Body of pancreas (tissue), 4 donors: ENCODE measurements around the gene MFRP. TPM values are rescaled to one million over a fixed set of nuclear protein-coding genes. Genes with fewer than 3 reads are reported as not detected.

Source experiments
- ATAC-seq: fragments of 150-250 bp; one replicate; pipeline ENCODE4 v1.9.1; 2016
- DNase-seq, 4 donors: peaks; one replicate each; pipeline ENCODE4 v3.0.0-alpha.2; 2019
- H3K27ac ChIP-seq, 4 donors: fragments of 200-600 bp; sonication (generic); 1 replicate in 3 of 4; 2 replicates in 1 of 4; pipeline versions ENCODE4 v1.5.1 to v1.6.1; 2016 to 2019; ENCODE audit warnings: mild to moderate bottlenecking in 1 of 4, mixed read lengths in 1 of 4, moderate library complexity in 1 of 4
- H3K27me3 ChIP-seq, 2 donors: fragments of 200-600 bp; sonication (generic); one replicate each; pipeline ENCODE4 v1.6.0; 2016; ENCODE audit warnings: mild to moderate bottlenecking in 1 of 2
- H3K36me3 ChIP-seq, 2 donors: fragments of 200-600 bp; sonication (generic); replicated peaks in 1 of 2; 2 replicates each; pipeline ENCODE4 v1.5.1; 2016; ENCODE audit warnings: low read depth in 2 of 2; ENCODE audit not compliant: insufficient read depth in 1 of 2
- H3K4me1 ChIP-seq: fragments of 200-600 bp; sonication (generic); one replicate; pipeline ENCODE4 v1.6.0; 2016
- H3K4me3 ChIP-seq, 2 donors: fragments of 200-600 bp; sonication (generic); 1 replicate in 1 of 2; 2 replicates in 1 of 2; pipeline ENCODE4 v1.5.1; 2016 to 2019
- H3K9me3 ChIP-seq, 3 donors: fragments of 200-600 bp; sonication (generic); 1 replicate in 2 of 3; 2 replicates in 1 of 3; pipeline ENCODE4 v1.5.1; 2016
- POLR2A ChIP-seq, 3 donors: fragments of 450-650 bp; IDR thresholded peaks; one replicate each; pipeline ENCODE4 v1.6.1; 2016; ENCODE audit warnings: antibody characterized with exemption in 3 of 3, mild to moderate bottlenecking in 2 of 3
- WGBS, 2 donors: methylation state at CpG; one replicate each; pipeline ENCODE4 v1.1.5; 2017; 5-methylcytosine and 5-hydroxymethylcytosine counted together
- intact Hi-C: fragments of 100-400 bp; cut with DNase I; formaldehyde crosslinking; loops from one replicate; pipeline ENCODE4 v1.15.1; 2023
- total RNA-seq, 2 donors: library from RNA; depleted of rRNA; stranded (reverse); fragments of >200 nt; gene quantifications; one replicate each; pipeline ENCODE4 v1.1.0, GENCODE V29; 2016
- TF ChIP-seq, protein P1 (sequence below), 7 experiments: fragments of 450-650 bp in 4 of 7; fragments of 200-600 bp in 3 of 7; sonication (generic) in 3 of 7; IDR thresholded peaks; one replicate each; pipeline ENCODE4 v1.5.1; 2016 to 2019; ENCODE audit warnings: antibody characterized with exemption in 7 of 7

MFRP gene
- total RNA-seq, 2 donors from 2014 or later = 0.52 TPM; not detected in 1

DNA sequence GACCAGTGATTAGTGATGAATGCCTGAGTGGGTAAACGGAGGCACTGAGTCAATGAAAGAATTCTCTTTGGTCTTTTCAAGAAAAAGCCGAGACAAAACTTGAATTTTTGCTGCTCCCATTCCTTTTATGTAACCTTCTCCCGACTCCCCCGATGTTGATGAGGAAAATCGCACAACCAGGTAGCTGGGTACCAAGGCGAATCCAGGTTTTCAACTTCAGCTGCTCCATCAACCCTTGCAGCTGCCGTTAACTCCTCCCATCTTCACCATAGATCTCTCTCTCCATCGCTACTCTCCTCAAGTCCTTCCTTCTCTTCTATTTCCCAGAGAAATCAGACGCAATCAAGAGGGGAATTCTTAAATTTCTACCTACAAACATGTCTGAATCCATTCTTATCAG is 35.6 kb upstream of the MFRP start:
- intact Hi-C loops = no loop called here
- TF ChIP-seq POLR2A (IDR thresholded peaks at IDR 0.05) = no peak
- TF ChIP-seq, protein P1, sequence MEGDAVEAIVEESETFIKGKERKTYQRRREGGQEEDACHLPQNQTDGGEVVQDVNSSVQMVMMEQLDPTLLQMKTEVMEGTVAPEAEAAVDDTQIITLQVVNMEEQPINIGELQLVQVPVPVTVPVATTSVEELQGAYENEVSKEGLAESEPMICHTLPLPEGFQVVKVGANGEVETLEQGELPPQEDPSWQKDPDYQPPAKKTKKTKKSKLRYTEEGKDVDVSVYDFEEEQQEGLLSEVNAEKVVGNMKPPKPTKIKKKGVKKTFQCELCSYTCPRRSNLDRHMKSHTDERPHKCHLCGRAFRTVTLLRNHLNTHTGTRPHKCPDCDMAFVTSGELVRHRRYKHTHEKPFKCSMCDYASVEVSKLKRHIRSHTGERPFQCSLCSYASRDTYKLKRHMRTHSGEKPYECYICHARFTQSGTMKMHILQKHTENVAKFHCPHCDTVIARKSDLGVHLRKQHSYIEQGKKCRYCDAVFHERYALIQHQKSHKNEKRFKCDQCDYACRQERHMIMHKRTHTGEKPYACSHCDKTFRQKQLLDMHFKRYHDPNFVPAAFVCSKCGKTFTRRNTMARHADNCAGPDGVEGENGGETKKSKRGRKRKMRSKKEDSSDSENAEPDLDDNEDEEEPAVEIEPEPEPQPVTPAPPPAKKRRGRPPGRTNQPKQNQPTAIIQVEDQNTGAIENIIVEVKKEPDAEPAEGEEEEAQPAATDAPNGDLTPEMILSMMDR (IDR thresholded peaks at IDR 0.05) = no peak
- peaks cover 41% of the 10 kb centered on the region for H3K4me1 ChIP-seq
- peak overlapping the region in 1 of 2 donors; percentile 19 for H3K4me3 ChIP-seq
- no peaks in the 10 kb centered on the region for H3K27me3 ChIP-seq
- no peak for ATAC-seq
- peak overlapping the region; percentile 19 to 76 (median 75) for H3K27ac ChIP-seq
- H3K9me3 ChIP-seq = no peaks in the 10 kb centered on the region
- WGBS, 2 donors = 5 to 8% methylated on average over 9 of the region's 9 CpGs
- no peak for DNase-seq
- H3K36me3 ChIP-seq = no peaks in the 10 kb centered on the region

DNA sequence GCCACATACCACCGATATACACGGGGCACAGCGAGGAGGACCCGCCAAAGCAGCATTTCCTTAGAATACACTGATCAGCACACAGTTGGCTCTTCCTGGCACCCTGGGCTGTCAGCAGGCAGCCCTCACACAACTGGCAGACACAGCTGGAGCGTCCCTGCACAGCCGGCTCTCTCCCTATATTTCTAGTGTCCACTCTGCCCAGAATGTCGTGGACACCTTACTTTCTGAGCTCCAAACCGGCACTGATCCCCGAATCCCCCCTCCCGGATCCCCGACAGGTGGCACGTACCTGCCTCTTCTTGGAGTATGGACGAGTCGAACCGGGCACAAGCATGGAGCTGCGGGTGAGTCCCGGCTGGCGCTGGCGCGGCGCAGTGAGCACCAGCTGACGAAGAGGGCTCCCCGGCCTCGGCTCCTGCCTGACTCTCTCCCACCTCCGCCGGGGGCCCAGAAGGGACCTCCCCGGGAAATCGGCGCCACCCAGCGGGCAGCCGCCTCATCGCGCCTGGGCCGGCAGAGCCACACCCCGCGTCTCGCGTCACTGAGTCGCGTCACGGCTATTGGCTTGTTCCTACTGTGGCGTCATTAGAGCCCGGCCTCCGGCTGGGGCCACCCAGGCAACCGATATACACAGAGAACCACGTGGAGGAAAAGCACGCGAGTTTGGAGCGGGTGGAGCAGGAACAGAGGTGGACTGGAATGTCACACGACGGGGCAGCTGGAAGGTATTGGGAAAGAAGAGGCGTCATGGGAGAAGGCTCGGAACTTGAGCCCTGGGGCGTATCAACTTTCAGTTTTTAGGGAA is 34.9 kb upstream of the MFRP start, which contains the start of gene USP2:
Gene USP2, minus strand, starts transcription at position 510 of the 808 bp plus-strand sequence. CDS start 8,210 bp downstream, outside the sequence.
- H3K4me3 ChIP-seq = peak within 1 kb of the TSS; percentile 11 to 19
- intact Hi-C loops = no loop called here
- peak; percentile 59 to 89 (median 85) for TF ChIP-seq POLR2A (IDR thresholded peaks at IDR 0.05)
- TF ChIP-seq, protein P1 (IDR thresholded peaks at IDR 0.05) = peak; percentile 91 to 99 (median 95)
- peaks cover 46% of the 10 kb centered on the region for H3K4me1 ChIP-seq
- H3K9me3 ChIP-seq = no peaks in the 10 kb centered on the region
- no peaks in the 10 kb centered on the region for H3K36me3 ChIP-seq
- no peaks in the 10 kb centered on the region for H3K27me3 ChIP-seq
- DNase-seq (peak; percentile 96 to 98 (median 98)), ATAC-seq (peak; percentile 98)
- peak within 1 kb of the TSS; percentile 19 to 76 (median 75) for H3K27ac ChIP-seq
- WGBS, 2 donors = 0% methylated on average over 14 to 54 of the region's 54 CpGs

DNA sequence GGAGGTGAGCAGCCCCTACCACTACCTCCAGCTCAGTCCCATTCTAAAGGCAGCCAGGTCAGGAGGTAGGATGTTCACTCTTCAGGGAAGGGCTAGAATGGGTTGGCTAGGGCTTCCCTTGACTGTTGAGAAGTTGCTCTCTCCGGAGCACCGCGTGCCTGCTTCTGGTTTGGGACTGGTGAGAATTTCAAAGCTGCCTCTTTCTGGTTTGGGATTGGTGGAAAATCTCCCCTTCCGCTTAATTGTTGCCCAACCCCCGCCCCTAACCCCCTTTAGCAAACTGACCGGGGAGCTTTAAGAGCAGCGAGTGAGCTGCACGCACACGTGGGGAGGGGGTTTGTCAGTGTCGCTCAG is 34.3 kb upstream of the MFRP start:
- H3K27me3 ChIP-seq = no peaks in the 10 kb centered on the region
- 2 to 3% methylated on average over 8 to 10 of the region's 10 CpGs for WGBS, 2 donors
- no peaks in the 10 kb centered on the region for H3K9me3 ChIP-seq
- DNase-seq = no peak
- peaks cover 52% of the 10 kb centered on the region for H3K4me1 ChIP-seq
- intact Hi-C loops = no loop called here
- H3K27ac ChIP-seq = peak overlapping the region; percentile 18 to 76 (median 75)
- TF ChIP-seq, protein P1 (IDR thresholded peaks at IDR 0.05) = no peak
- no peaks in the 10 kb centered on the region for H3K36me3 ChIP-seq
- ATAC-seq = no peak
- H3K4me3 ChIP-seq = peak overlapping the region in 1 of 2 donors; percentile 14

DNA sequence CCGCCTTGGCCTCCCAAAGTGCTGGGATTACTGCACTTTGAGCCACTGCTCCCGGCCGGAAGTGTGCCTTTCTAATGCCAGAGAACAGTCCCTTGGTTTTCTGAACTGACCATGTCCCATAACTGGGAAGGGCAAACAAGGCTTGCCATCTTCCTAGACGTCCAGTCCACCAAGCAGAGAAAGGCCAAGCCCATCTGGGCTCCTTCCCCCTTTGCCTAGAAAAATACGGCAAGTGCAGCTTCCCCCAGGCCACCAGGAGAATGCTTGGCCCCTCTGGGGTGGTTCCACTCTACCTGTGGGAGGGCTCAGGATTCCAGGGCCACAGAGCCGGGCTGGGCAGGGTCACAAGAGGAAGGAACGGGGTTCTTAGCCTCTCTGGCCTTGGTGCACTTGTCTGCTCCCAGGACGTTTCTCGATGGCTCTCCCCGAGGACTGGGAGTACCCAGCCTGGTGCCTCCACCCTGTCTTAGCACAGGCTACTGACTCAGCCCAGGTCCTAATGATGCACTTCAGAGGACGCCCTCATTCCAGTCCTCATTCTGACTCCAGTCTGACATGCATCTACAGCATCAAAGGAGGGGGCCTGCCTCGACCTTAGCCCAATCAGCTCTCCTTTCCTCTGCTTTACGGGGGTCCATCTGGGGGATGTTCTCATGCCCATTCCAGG is 33.8 kb upstream of the MFRP start:
- H3K9me3 ChIP-seq = no peaks in the 10 kb centered on the region
- TF ChIP-seq, protein P1 (IDR thresholded peaks at IDR 0.05) = no peak
- no peak for TF ChIP-seq POLR2A (IDR thresholded peaks at IDR 0.05)
- no peaks in the 10 kb centered on the region for H3K27me3 ChIP-seq
- peak overlapping the region in 2 of 4 donors; percentile 18 to 75 for H3K27ac ChIP-seq
- H3K4me1 ChIP-seq = peaks cover 56% of the 10 kb centered on the region
- ATAC-seq (no peak), DNase-seq (peak in 1 of 4 donors; percentile 20)
- intact Hi-C loops = no loop called here
- 69 to 70% methylated on average over 7 to 13 of the region's 13 CpGs for WGBS, 2 donors
- H3K36me3 ChIP-seq = no peaks in the 10 kb centered on the region
- no peak overlapping the region for H3K4me3 ChIP-seq
